ENCODE results near the gene REN.

DNA sequence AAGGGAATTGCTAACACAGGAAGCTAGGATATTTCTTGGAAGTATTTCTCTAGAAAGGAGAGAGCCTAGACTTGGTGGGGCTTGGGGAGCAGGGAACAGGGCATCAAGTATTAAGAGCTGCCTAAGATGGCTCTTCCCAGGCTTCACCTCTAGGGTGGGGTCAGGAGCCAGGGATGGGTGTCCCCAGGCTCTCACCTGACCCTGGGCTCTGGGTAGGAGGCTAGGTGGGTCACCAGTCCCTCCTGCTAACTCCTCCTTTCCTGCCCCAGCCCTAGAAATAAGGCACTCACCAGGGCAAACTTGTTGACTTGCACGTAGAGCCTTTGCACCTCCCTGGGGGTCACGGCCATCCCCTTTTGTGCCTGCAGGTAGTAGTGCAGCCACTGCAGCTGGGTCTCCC, 29.3 kb downstream of the REN start:
- TF ChIP-seq, protein P1, sequence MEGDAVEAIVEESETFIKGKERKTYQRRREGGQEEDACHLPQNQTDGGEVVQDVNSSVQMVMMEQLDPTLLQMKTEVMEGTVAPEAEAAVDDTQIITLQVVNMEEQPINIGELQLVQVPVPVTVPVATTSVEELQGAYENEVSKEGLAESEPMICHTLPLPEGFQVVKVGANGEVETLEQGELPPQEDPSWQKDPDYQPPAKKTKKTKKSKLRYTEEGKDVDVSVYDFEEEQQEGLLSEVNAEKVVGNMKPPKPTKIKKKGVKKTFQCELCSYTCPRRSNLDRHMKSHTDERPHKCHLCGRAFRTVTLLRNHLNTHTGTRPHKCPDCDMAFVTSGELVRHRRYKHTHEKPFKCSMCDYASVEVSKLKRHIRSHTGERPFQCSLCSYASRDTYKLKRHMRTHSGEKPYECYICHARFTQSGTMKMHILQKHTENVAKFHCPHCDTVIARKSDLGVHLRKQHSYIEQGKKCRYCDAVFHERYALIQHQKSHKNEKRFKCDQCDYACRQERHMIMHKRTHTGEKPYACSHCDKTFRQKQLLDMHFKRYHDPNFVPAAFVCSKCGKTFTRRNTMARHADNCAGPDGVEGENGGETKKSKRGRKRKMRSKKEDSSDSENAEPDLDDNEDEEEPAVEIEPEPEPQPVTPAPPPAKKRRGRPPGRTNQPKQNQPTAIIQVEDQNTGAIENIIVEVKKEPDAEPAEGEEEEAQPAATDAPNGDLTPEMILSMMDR (IDR thresholded peaks at IDR 0.05), result no peak
- no peak for TF ChIP-seq POLR2A (IDR thresholded peaks at IDR 0.05)
